ENCODE measurements around the gene UGT1A4.

The UGT1A4 gene

DNA sequence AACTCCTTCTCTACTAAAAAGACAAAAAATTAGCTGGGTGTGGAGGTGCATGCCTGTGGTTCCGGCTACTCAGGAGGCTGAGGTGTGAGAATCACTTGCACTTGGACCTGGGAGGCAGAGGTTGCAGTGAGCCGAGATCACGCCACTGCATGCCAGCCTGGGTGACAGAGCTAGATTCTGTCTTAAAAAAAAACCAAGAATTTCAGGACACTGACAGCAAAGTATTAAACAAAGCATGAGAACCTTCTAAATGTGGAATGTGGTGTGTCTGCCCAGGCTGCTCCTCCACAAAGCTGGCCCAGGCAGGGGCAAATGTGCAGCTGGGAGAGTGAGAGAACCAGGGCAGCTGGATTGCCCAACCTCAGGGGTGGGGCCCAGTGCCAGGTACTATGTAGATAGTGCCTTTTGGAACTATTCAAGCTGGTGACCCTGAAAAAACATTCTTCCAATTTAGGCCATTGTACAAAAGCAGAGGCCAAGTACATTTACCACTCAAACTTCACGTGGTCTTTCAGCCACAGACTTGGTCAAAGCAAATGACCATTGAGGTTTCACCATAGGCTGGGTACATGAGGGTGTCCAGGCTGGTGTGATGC is 12.5 kb upstream of the UGT1A4 start:
- TF ChIP-seq, protein P1, sequence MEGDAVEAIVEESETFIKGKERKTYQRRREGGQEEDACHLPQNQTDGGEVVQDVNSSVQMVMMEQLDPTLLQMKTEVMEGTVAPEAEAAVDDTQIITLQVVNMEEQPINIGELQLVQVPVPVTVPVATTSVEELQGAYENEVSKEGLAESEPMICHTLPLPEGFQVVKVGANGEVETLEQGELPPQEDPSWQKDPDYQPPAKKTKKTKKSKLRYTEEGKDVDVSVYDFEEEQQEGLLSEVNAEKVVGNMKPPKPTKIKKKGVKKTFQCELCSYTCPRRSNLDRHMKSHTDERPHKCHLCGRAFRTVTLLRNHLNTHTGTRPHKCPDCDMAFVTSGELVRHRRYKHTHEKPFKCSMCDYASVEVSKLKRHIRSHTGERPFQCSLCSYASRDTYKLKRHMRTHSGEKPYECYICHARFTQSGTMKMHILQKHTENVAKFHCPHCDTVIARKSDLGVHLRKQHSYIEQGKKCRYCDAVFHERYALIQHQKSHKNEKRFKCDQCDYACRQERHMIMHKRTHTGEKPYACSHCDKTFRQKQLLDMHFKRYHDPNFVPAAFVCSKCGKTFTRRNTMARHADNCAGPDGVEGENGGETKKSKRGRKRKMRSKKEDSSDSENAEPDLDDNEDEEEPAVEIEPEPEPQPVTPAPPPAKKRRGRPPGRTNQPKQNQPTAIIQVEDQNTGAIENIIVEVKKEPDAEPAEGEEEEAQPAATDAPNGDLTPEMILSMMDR (IDR thresholded peaks at IDR 0.05; ENCODE audit: low read depth, low read length) = no peak
- Histone ChIP-seq H3K9me3 (no peaks in the 10 kb centered on the region), H3K27me3 (no peaks in the 10 kb centered on the region), H3K36me3 (no peaks in the 10 kb centered on the region), H3K4me1 (no peaks in the 10 kb centered on the region), H3K4me3 (ENCODE audit: low read depth, low read length) (no peak overlapping the region)
- DNase-seq = no peak

DNA sequence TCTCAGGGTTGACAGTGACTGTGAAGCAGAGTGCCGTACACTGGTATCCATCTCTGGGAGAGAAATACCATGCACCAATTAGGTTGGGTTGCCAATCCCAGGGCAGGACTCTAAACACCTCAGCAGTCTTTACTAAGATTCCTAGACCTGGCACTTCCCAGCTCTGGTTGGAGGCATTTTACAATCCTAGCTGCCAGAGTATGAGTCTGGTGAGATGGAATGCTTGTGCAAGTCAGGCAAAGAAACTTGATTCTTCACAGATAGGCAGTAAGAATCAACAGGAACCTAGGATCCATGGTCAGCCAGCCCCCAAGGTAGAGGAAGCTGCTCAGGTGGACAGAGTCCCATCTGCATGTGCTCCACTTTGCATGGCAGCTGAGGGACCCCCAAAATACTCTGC is 11.8 kb upstream of the UGT1A4 start:
- no peaks in the 10 kb centered on the region for H3K27me3 ChIP-seq
- no peaks in the 10 kb centered on the region for H3K9me3 ChIP-seq
- no peaks in the 10 kb centered on the region for H3K36me3 ChIP-seq
- H3K4me1 ChIP-seq = no peaks in the 10 kb centered on the region
- no peak overlapping the region for H3K4me3 ChIP-seq (ENCODE audit: low read depth, low read length)
- no peak for DNase-seq
- TF ChIP-seq, protein P1 (IDR thresholded peaks at IDR 0.05; ENCODE audit: low read depth, low read length) = no peak

DNA sequence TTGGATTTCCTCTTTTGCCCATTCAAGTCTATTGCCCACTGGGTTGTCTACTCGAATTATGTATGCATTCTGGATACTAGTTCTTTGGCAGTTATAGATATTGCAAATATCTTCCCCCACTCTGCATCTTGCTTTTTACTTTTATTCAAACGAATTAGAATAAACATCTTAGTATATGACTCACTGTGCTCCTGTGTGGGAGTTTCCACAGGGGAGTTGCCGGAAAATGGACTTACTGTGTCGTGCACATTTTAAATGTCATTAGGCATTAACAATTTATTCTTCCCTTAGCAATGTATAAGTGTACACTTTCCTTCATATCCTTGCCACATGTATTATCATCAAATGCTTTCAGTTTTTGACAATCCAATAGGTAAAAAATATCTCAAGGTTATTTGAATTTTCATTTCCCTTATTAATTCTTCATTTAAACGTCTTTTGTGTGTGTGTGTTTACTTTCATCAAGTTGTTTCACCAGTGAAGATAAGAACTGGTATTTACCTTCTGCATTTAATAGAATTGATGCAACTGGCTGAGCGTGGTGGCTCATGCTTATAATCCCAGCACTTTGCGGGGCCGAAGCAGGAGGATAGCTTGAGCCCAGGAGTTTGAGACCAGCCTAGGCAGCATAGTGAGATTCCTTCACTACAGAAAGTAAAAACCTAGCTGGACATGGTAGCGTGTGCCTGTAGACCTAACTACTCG is 10.4 kb upstream of the UGT1A4 start:
- Histone ChIP-seq H3K4me1 (no peaks in the 10 kb centered on the region), H3K9me3 (no peaks in the 10 kb centered on the region), H3K36me3 (no peaks in the 10 kb centered on the region), H3K4me3 (ENCODE audit: low read depth, low read length) (no peak overlapping the region), H3K27me3 (no peaks in the 10 kb centered on the region)
- TF ChIP-seq, protein P1 (IDR thresholded peaks at IDR 0.05; ENCODE audit: low read depth, low read length) = no peak
- no peak for DNase-seq

DNA sequence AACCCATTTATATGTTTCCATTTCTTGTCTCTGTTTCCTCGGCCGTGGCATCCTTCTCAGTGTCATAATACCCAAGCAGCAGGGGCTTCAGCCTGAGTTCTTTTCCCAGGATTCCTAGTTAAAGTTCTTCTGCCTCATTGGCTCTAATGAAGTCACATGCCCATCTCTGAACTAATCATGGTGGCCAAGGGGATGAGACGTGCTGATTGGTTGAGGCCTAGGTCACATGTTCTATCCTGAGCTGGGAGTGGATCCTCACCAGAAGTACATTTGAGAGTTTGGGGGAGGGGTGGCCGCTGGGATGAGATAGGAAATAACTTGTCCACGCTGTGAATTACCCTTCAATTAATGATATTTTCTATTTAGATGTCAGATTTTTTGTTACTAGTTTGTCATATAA is 9.6 kb upstream of the UGT1A4 start:
- H3K9me3 ChIP-seq = no peaks in the 10 kb centered on the region
- no peaks in the 10 kb centered on the region for H3K36me3 ChIP-seq
- no peaks in the 10 kb centered on the region for H3K4me1 ChIP-seq
- peak; percentile 39 for DNase-seq
- H3K4me3 ChIP-seq (ENCODE audit: low read depth, low read length) = no peak overlapping the region
- TF ChIP-seq, protein P1 (IDR thresholded peaks at IDR 0.05; ENCODE audit: low read depth, low read length) = no peak
- no peaks in the 10 kb centered on the region; the same call in 1 of the 2 replicates for H3K27me3 ChIP-seq

GRCh38 chr2:233711312-233712008 is 7.1 kb upstream of the UGT1A4 start:
- no peaks in the 10 kb centered on the region for H3K9me3 ChIP-seq
- no peak overlapping the region for H3K4me3 ChIP-seq (ENCODE audit: low read depth, low read length)
- H3K36me3 ChIP-seq = no peaks in the 10 kb centered on the region
- TF ChIP-seq, protein P1 (IDR thresholded peaks at IDR 0.05; ENCODE audit: low read depth, low read length) = peak; percentile 96
- no peaks in the 10 kb centered on the region for H3K4me1 ChIP-seq
- peak; percentile 88 for DNase-seq
- peaks cover 3% of the 10 kb centered on the region; the same call in 1 of the 2 replicates for H3K27me3 ChIP-seq
